NB4 (cell line): Measurements from ENCODE around the gene TMEM121.
A peak's percentile ranks its signal among the peaks of the same experiment; 100 is the strongest.

ENCODE experiments used
- DNase-seq: peaks from one replicate; pipeline ENCODE4 v3.0.0; 2010; ENCODE audit warnings: low read depth
- H3K4me3 ChIP-seq: one replicate; pipeline ENCODE4 v1.5.1; 2011; ENCODE audit warnings: mild to moderate bottlenecking, low read depth, low read length, moderate library complexity
- CTCF ChIP-seq: IDR thresholded peaks from one replicate; pipeline ENCODE4 v1.5.1; 2012; ENCODE audit warnings: low read depth, low read length
- MAX ChIP-seq: IDR thresholded peaks from 2 replicates; pipeline ENCODE4 v1.6.1; 2011; ENCODE audit warnings: low read depth, low read length
- MYC ChIP-seq: IDR thresholded peaks from 2 replicates; pipeline ENCODE4 v1.6.1; 2011; ENCODE audit warnings: low read depth, low read length
- POLR2A ChIP-seq: IDR thresholded peaks from 2 replicates; pipeline ENCODE4 v1.6.1; 2011; ENCODE audit warnings: mild to moderate bottlenecking; ENCODE audit not compliant: insufficient read length; ENCODE audit errors: extremely low read depth

Gene TMEM121

GRCh38 chr14:105501504-105502291 is 24.7 kb upstream of the TMEM121 start:
- H3K4me3 ChIP-seq = no peak overlapping the region
- TF ChIP-seq POLR2A (no peak), CTCF (no peak), MYC (no peak), MAX (no peak)
- peak; percentile 8 for DNase-seq

GRCh38 chr14:105502446-105503295 is 23.7 kb upstream of the TMEM121 start:
- no peak for DNase-seq
- TF ChIP-seq POLR2A (no peak), CTCF (no peak), MAX (no peak), MYC (no peak)

GRCh38 chr14:105503296-105503640 is 23.1 kb upstream of the TMEM121 start:
- no peak for DNase-seq
- H3K4me3 ChIP-seq = no peak overlapping the region
- TF ChIP-seq MYC (no peak), MAX (no peak), POLR2A (no peak), CTCF (no peak)

More at GRCh38 chr14:105502446-105503295, 23.7 kb upstream of the TMEM121 start:
- H3K4me3 ChIP-seq = no peak overlapping the region

GRCh38 chr14:105503935-105504692 is 22.3 kb upstream of the TMEM121 start:
- TF ChIP-seq MYC (no peak), POLR2A (no peak), MAX (no peak), CTCF (no peak)
- peak; percentile 23 for DNase-seq
- no peak overlapping the region for H3K4me3 ChIP-seq

GRCh38 chr14:105505101-105505500 is 21.3 kb upstream of the TMEM121 start:
- no peak overlapping the region for H3K4me3 ChIP-seq

More at GRCh38 chr14:105505101-105505500, 21.3 kb upstream of the TMEM121 start:
- no peak for DNase-seq
- TF ChIP-seq MAX = no peak
- no peak for TF ChIP-seq MYC
- TF ChIP-seq POLR2A = no peak
- no peak for TF ChIP-seq CTCF
